ENCODE results near the gene ADCY3.

DNA sequence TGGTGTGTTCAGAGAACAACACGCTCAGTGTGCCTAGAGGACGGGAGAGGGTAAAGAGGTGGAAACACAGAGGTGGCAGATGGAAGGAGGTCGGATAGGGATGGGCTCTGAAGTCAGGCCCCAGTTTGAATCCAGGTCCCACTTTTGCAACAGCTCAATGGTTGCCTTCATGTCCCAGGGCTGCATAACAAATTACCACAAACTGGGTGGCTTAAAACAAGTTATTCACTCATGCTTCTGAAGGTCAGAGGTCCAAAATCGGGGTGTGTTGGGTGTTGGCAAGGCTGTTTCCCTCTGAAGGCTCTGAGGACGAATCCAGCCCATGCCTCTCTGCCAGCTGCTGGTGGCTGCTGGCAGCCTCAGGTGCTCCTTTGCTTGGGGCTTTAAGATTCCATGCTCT is 12.7 kb upstream of the ADCY3 start:
- TF ChIP-seq, protein P1, sequence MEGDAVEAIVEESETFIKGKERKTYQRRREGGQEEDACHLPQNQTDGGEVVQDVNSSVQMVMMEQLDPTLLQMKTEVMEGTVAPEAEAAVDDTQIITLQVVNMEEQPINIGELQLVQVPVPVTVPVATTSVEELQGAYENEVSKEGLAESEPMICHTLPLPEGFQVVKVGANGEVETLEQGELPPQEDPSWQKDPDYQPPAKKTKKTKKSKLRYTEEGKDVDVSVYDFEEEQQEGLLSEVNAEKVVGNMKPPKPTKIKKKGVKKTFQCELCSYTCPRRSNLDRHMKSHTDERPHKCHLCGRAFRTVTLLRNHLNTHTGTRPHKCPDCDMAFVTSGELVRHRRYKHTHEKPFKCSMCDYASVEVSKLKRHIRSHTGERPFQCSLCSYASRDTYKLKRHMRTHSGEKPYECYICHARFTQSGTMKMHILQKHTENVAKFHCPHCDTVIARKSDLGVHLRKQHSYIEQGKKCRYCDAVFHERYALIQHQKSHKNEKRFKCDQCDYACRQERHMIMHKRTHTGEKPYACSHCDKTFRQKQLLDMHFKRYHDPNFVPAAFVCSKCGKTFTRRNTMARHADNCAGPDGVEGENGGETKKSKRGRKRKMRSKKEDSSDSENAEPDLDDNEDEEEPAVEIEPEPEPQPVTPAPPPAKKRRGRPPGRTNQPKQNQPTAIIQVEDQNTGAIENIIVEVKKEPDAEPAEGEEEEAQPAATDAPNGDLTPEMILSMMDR (IDR thresholded peaks at IDR 0.05): no peak
- TF ChIP-seq POLR2A (IDR thresholded peaks at IDR 0.05): no peak
